ENCODE results near the gene ARHGAP11A. TPM values are rescaled to one million over a fixed set of nuclear protein-coding genes. Genes with fewer than 3 reads are reported as not detected.

ARHGAP11A gene
- total and polyA plus RNA-seq, 2 donors (not counting 3 experiments of a cell fraction or from before 2014, with no cell fraction given) = 6.6 to 82.3 TPM

GRCh38 chr15:32652178-32652577 is 36.9 kb downstream of the ARHGAP11A start:
- no peaks in the 10 kb centered on the region for H3K9me3 ChIP-seq (replicated peaks; ENCODE audit: control insufficient read depth, insufficient read depth, low read length)
- ChIA-PET POLR2A (no interaction called here), CTCF (interaction anchor here (1.0 kb wide), 1 partner anchor 10 kb away, joined by 6 read pairs; no protein-coding TSS in a partner anchor)
- no peak overlapping the region for H3K4me2 ChIP-seq (ENCODE audit: insufficient read depth, low read length)
- no peak overlapping the region for H3K9ac ChIP-seq (replicated peaks; ENCODE audit: extremely low read depth, insufficient read depth, low read length)
- no TSS peak for BruUV-seq (replicated peaks)
- intact Hi-C loops (cut with micrococcal nuclease) (no loop called here), dilution Hi-C loops (cut with MboI; ENCODE audit: extremely low pct_ligation_motif_present, low sequenced_read_pairs) (no loop called here)
- H2AFZ ChIP-seq (ENCODE audit: low read depth, low read length) = no peak overlapping the region
- H3K79me2 ChIP-seq (ENCODE audit: control insufficient read depth, insufficient read depth, low read length) = no peaks in the 10 kb centered on the region
- H3K27me3 ChIP-seq (ENCODE audit: control insufficient read depth in 2 of 2, insufficient read depth in 2 of 2, low read length in 2 of 2) = no peaks in the 10 kb centered on the region
- TF ChIP-seq EZH2 (IDR thresholded peaks at IDR 0.05; ENCODE audit: borderline replicate concordance, low read depth, low read length, severe bottlenecking) (no peak), MYC (IDR thresholded peaks at IDR 0.05; ENCODE audit: low read depth, low read length) (no peak), POLR2A (IDR thresholded peaks at IDR 0.05; ENCODE audit: low read depth, low read length) (no peak), FOS (IDR thresholded peaks at IDR 0.05; ENCODE audit: borderline replicate concordance, insufficient read depth, low read length) (no peak), POLR2AphosphoS5 (IDR thresholded peaks at IDR 0.05; ENCODE audit: insufficient read depth, low read depth, low read length) (no peak), JUN (IDR thresholded peaks at IDR 0.05; ENCODE audit: borderline replicate concordance, insufficient read depth, insufficient read length, low read depth) (no peak), CTCF (IDR thresholded peaks at IDR 0.05; ENCODE audit: extremely low read depth in 1 of 2, insufficient read depth in 1 of 2, low read depth in 1 of 2, low read length in 2 of 2) (no peak), GATA2 (IDR thresholded peaks at IDR 0.05; ENCODE audit: insufficient read depth, insufficient read length, low read depth, low read length) (no peak)
- TF ChIP-seq, protein P1, sequence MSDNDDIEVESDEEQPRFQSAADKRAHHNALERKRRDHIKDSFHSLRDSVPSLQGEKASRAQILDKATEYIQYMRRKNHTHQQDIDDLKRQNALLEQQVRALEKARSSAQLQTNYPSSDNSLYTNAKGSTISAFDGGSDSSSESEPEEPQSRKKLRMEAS (IDR thresholded peaks at IDR 0.05; ENCODE audit: insufficient read depth, insufficient read length) = no peak
- FAIRE-seq = no peak
- H3K4me1 ChIP-seq (ENCODE audit: control insufficient read depth, extremely low read depth, insufficient read depth, low read length) = peaks cover 9% of the 10 kb centered on the region
- no peak for DNase-seq (ENCODE audit: low read depth, low spot score)
- H3K4me3 ChIP-seq (replicated peaks in 1 of 3; ENCODE audit: insufficient read depth in 1 of 3, low read depth in 1 of 3, low read length in 3 of 3) = no peak overlapping the region
- no peaks in the 10 kb centered on the region for H4K20me1 ChIP-seq (replicated peaks; ENCODE audit: control insufficient read depth, extremely low read depth, insufficient read depth, low read length)
- H3K36me3 ChIP-seq (ENCODE audit: control insufficient read depth in 2 of 2, extremely low read depth in 1 of 2, insufficient read depth in 2 of 2, low read length in 2 of 2) = no peaks in the 10 kb centered on the region
- H3K27ac ChIP-seq (ENCODE audit: insufficient read depth, low read depth, low read length) = no peak overlapping the region
- H3K9me1 ChIP-seq (replicated peaks; ENCODE audit: control insufficient read depth, extremely low read depth, insufficient read depth, low read length) = no peaks in the 10 kb centered on the region

All from endothelial cell of umbilical vein (primary cell).